HG02840 (cell line): Measurements from ENCODE around the gene PHF11.
"Not testable (repeated sequence)": the region's sequence is repeated elsewhere in the genome, so short reads cannot be mapped to it uniquely, and the experiment has no call there.

ENCODE experiments used
- ATAC-seq: cut with Tn5 transposase; IDR thresholded peaks from one replicate; pipeline ENCODE4 v1.9.1; 2021; ENCODE audit warnings: mild to moderate bottlenecking, moderate library complexity, moderate number of reproducible peaks; ENCODE audit not compliant: unreplicated experiment, low FRiP score

Gene PHF11

DNA sequence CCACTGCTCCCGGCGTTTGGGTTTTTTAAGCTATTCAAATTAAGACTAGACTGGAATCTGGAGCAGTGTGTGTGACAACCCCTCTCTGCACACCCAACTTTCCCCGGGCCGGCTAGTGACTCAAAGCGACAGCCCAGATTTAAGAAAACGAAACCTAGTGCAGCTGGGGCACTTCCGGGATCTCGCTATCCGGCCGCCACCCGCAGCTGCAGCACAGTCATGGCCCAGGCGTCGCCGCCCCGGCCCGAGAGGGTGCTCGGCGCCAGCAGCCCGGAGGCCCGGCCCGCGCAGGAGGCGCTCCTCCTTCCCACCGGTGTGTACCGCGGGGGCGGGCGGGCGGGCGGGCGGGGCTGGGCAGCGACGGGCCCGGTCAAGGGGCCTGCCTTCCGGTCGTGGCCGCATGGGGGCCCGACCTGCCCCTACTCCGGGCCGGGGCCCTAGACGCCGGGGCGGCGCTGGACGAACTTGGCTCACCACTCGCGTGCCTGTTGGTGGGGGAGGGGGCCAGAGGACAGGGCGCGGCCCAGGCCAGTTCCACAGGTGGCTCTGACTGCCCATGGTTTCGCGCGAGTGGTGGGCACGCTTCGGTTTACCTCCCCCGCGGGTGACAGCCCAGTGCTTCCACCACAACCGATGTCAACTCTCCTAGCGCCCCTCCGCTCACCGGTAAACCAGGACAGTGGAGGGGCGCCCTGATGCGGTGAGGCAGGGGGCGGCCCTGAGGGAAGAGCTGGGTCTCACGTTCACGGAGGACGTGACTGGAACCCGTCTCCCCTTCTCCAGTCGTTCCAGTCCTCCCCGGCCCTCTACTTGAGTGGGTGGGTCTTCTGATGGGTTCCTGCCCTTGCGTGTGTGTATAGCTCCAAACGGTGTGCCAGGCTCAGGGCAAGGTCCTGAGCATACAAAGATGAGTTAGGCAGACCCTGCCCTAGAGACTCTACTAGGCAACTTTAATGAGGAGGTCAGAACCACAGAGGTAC is at the start of gene PHF11:
PHF11 (plus strand) TSS at position 171 of the 980 bp plus-strand sequence; CDS start at position 220, 49 bp downstream.
- ATAC-seq = peak; percentile 84

DNA sequence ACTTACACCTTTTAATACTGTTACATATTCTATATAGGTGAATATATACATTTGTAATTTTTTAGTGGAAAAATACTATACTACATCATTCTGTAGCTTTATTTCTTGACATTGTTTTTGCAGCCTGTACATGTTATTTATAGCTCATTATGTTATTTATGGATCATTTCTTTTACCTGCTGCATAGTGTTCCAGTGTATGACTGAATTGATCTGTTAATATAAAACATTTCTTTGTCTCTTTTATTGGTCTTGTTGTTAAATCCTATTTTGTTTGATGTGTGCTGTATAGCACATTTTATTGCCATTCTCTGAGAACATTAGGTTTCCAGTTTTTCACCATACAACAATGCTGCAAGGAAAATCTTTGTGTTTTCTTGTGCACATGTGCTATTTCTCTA is 49.3 kb upstream of the PHF11 start:
- ATAC-seq = no peak

DNA sequence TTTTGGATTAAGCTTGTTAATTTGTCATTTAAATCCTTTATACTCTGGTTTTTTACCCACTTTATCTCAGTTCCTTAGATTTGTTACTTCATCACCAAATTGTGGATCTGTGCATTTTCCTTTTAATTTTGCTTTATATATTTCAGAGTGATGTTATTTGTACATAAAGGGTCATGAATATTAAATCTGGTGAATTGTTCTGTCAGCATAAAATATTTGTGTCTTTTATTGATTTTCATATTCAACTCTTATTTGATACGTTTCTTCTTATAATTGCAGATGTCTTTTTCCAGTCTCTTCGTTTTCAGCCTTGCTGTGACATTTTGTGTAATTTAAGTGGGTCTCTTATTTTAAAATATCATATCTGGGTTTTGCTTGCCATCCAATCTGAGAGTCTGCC is 47.0 kb upstream of the PHF11 start:
- ATAC-seq = no peak

DNA sequence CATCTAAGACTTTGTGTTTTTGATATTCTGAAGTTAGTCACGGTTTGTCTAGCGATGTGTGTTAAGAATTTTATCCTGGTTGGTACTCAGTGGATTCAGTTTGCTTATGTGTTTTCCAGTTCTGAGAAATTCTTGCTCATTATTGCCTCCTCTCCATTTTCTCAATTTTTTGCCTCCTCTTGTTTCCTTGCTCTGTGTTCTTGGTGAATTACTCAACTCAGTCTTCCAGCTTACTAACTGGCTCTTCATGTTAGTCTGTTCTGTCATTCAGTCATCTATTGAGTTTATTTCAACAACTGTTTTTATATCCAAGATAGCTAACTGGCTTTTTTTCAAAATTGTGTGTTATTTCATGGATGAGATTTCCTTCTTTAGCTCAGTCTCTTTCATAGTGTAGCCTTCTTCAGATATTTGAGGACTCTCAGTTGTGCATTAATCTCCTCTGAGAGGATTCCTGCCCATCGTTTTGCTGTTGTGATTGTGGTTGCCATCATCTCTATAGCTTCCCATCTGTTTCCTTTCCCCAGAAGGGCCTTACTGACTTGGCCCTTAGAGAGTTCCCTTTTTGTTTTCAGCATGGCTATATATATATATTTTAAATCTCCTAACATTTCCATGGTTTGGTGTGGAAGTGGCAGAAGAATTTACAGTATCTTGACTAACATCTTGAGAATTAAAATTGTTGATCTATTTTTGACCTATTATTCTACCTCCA is 45.5 kb upstream of the PHF11 start:
- ATAC-seq = no peak

DNA sequence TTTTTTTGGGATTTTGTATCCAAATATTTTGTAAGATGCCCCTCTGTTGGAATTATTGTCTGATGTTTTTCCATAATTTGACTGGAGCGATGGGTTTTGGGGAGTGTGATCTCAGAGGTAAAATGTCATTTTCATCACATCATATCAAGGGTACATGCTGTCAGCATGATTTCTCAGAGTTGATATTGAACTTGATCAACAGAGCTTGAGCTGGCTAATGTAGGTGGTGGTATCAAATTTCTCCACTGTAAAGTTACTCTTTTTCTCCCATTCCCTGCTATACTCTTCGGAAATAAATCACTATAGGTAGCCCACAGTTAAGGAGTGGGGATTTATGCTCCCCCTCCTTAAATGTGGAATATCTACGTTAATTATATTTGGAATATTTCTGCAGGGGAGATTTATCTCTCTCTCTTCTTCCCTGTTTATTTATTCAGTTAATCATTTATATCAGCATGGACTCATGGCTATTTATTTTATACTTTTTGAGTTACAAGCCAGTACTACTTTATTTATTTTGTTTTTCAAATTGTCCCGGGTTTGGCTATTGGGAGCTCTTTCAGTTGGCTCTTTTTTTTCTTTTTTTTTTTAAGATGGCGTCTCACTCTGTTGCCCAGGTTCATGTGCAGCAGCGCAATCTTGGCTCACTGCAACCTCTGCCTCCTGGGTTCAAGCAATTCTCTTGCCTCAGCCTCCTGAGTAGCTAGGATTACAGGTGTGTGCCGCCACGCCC is 42.9 kb upstream of the PHF11 start:
- ATAC-seq = no peak

DNA sequence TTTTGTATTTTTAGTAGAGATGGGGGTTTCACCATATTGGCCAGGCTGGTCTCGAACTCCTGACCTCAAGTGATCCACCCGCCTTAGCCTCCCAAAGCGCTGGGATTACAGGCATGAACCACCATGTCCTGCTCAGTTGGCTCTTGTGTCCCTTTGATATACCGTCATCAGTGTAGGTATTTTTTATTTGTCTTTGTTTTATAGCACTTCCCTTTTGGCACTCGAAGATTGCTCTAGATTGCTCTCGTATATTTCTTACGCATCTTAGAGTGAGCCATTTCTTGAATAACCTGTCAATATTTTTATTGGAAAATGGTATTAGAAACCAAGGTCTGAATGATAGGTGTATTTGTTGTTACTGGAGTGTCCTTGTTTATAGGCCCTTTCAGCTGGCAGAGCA is 42.3 kb upstream of the PHF11 start:
- ATAC-seq = no peak

DNA sequence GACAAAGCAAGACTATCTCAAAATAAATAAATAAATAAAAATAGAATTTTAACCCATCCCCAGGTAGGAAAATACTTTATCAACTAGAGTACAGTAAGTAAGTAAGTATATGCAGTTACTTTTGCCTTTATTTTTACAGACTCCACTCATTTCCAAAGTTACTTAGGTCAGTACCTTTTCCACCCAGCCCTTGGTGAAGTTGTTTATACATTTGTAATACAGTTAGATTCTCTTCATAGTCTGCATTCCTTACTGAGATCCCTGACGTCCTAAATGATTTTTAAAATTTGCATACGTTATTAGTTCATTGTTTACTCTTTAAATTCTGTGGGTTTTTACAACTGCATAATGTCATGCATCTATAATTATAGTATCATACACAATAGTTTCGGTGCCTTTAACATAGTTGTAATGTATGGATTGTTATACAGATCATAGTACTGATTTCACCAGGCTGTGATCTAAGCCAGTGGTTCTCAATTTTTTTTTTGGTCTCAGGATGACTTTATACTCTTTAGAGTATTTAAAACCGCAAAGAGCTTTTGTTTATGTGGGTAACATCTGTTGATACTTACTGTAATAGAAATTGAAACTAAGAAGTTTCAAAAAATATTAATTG is 41.3 kb upstream of the PHF11 start:
- no peak for ATAC-seq

DNA sequence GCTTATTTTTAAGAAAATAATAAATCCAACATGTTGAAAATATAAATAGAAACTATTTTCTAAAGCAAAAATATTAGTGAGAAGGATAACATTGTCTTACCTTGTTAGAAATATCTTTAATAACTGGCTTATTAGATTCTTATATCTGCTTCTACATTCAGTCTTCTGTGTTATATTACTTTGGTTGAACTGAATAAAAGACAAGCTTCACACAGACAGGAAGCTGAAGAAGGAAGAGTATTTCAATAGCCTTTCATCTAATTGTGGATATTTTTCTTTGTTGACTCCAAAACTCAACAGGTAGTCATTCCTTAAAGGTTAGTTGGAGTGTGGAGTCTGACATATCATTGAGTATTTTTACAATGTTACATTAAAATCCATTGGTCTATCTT is 40.8 kb upstream of the PHF11 start:
- no peak for ATAC-seq

DNA sequence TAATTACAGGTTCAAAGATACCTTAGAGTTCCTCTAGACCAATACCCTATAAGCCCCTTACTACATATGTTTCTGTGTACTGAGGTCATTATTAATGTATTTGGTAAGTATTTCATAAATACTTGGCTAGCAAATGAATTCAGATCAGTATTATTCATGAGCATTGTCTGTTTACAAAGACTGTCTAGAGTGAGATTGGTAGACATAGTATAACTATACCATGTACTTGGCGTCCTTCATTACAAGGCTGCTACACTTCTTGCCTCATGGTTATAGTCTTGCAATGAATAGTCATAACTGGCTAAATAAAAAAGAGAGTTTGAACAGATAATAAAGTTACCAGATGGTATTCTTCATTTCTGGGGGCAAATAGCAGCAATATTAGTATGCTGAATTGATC is 39.6 kb upstream of the PHF11 start:
- ATAC-seq = no peak

DNA sequence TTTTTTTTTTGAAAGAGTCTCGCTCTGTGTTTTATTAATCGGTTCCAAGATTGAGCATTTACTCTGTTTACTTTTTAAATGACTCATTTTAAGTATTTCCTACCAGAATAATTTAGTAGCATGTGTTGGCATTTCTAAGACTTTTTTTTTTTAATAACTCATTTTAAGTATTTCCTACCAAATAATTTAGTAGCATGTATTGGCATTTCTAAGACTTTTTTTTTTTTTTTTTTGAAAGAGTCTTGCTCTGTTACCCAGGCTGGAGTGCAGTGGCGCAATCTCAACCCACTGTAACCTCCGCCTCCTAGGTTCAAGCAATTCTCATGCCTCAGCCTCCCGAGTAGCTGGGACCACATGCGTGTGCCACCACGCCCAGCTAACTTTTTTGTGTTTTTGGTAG is 38.5 kb upstream of the PHF11 start:
- no peak for ATAC-seq

DNA sequence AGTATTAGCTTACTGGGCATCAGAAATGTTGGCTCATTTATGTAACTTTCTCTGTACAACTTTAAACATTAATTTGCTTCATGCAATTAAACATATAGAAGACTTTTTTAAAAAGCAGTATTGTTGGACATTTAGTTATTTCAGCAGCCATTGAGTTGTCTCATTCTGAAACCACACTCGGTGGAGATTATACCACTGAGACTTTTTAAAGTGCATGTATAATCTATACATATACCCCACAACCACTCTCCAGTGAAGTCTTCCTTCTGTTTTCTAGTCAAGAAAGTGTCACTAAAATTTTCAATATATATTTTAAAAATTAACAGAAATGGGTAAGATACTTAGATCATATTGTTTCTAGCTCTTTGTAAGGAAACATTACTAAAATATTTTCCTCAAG is 36.2 kb upstream of the PHF11 start:
- no peak for ATAC-seq

DNA sequence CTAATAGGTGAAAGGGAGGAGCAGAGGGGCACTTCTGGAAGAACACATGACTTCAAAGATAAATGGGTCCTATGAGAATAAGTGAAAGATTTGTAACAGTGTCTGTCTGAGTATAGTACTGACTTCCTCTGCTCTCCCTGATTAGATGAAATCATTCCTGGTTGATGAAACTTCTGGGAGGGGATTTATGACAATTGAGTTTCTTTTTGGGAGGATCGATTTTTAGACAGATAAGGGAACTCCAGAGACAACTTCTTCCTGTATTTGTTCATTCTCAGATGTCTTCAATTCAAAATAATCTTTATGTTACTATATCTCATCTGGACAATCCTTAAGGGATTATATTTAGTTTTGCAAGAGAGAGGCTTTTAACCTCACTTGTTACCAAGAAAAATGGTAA is 31.7 kb upstream of the PHF11 start:
- no peak for ATAC-seq

DNA sequence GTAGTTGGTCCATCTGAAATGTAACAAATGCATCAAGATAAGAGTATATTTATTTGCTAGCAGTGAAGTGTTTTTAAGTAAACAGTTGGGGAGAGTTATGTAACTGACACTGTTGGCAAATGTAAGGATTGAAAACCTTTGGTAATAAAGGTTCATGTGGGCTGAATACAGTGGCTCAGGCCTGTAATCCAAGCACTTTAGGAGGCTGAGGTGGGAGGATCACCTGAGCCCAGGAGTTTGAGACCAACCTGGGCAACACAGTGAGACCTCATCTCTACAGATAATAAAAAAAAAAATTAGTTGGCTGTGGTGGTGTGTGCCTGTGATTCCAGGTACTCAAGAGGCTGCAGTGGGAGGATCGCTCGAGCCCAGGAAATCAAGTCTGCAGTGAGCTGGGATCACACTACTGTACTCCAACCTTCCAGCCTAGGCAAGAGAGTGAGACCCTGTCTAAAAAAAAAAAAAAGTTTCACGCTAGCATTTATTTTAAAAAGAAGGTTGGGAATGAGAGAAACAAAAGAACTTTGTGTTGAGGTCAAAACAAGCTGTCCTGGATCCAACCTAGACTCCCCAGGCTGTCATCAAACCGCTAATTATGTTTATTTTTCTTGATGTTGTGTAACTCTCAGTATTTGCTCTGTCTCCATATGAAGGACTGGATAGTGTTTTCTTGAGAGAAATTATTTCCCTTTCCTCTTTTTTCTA is 31.0 kb upstream of the PHF11 start:
- ATAC-seq = no peak

DNA sequence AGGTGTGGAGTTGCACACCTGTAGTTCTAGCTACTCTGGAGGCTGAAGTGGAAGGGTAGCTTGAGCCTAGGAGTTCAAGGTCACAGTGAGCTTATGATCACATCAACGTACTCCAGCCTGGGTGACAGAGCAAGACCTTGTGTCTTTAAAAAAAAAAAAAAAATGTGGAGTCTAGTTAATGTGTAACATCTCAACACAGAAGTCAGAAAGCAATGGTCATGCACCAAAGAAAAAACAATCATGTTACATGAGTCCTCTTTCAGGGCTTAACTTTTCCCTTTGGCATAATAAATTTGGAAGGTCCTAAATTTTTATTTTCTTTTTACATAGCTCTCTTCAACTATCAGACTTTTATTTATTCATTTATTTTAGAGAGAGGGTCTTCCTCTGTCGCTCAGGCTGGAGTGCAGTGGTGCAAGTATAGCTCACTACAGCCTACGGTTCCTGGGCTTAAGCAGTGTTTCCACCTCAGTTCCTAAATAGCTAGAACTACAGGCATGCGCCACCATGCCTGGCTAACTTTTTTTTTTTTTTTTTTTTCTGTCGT is 29.4 kb upstream of the PHF11 start:
- ATAC-seq = no peak

DNA sequence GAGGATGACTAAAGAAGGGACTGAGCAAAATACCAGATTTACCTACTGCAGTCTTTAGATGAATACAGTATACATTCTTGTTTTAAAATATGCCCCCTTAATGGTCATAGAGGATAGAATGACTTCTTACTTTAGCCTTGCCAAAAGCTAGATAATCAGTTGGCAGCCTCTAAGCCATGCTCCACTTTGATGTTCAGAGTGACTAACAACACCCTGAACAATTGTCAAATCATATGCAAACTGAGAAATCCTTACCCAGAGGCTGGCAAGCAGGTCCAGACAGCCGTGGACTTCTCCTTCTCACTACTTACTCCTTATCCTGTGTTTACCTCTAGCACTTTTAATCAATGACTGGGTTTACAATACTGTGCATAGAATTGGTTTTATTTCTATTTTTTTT is 23.6 kb upstream of the PHF11 start:
- ATAC-seq = no peak

DNA sequence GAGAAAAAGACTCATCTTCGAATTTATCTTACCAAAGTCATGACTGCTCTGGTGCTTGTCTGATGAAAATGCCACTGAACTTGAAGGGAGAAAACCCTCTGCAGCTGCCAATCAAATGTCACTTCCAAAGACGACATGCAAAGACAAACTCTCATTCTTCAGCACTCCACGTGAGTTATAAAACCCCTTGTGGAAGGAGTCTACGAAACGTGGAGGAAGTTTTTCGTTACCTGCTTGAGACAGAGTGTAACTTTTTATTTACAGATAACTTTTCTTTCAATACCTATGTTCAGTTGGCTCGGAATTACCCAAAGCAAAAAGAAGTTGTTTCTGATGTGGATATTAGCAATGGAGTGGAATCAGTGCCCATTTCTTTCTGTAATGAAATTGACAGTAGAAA is 19.2 kb upstream of the PHF11 start:
- no peak for ATAC-seq

DNA sequence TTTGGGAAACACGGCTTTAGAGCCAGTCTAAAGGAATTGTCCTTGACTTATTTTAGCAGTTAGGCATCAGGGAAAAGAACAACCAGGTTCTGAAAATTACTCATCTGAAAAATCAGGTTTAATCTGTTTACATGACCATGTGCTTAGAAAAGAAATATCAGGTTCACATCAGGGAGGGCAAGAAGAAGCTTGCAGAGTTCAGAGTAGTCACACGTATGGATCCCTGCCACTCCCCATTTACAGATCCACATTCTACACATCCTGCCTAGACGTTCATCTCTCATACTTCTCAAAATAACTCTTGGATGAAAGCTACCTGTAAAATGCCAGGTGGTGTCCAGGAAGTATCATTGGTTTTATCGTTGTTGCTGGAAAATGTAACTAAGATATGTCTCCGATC is 14.0 kb upstream of the PHF11 start:
- no peak for ATAC-seq

DNA sequence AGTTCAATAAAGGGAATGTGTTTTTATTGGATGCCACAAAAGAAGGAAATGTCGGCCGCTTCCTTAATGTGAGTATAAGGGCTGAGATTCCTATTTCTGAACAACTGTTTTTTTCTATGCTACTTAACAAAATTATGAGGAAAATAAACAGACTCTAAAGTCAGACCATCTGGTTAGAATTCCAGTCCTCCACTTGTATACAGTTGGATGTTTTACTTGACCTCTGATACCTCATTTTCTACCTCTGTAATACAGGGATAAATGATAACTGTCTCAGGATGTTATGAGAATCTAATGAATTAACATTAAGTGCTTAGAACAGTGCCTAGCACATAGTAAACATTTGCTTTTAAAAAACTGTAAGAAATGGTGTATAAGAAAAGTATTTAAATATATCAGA is 7.2 kb upstream of the PHF11 start:
- ATAC-seq = no peak

DNA sequence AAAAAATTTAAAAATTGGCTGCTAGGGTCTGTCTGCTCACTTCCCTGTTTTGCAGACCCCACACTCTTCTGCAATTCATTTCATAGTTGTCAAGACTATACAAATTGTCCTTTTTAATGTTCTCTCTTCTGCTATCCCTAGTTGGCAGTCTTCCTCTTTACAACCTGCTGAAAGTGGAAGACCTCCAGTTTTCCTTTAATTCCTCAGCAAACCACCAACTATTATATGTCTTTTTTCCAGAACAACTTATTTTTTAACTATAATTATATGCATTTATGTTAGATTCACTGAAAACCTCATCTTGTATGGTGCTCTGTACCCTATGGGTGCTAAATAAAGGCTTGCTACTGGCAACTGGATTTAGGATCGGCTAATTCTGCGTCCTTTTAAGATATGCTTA is 1.1 kb upstream of the PHF11 start:
- ATAC-seq = no peak

DNA sequence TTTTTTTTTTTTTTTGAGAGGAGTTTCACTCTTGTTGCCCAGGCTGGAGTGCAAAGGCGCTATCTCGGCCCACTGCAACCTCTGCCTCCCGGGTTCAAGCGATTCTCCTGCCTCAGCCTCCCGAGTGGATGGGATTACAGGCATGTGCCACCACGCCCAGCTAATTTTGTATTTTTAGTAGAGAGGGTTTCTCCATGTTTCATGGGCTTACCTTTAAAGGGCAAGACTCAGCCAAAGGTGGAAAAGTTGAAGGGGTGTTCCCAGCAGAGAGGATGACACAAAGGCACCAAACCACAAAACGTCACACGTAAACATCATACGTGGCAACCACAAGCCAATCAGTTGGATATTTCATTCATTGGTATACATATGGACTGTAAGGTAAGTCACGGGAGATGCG is 1.1 kb downstream of the PHF11 start:
- not testable (repeated sequence) for ATAC-seq
